ENCODE results near the gene C2CD3. TPM values are rescaled to one million over a fixed set of nuclear protein-coding genes. Genes with fewer than 3 reads are reported as not detected.
"Not testable (repeated sequence)": the region's sequence is repeated elsewhere in the genome, so short reads cannot be mapped to it uniquely, and the experiment has no call there.

The C2CD3 gene
- total RNA-seq, 1 donor from 2014 or later = 23.8 TPM

GRCh38 chr11:74069146-74070046, 101.4 kb downstream of the C2CD3 start:
- H3K27me3 ChIP-seq = no peaks in the 10 kb centered on the region
- no peak for DNase-seq (ENCODE audit: extremely low spot score in 2 of 2)
- intact Hi-C loops (cut with DNase I) = loop anchor here (5.0 kb wide), 1 partner anchor 1877 kb away; the partner anchor contains the start of gene FOLR1
- no peak overlapping the region for H3K27ac ChIP-seq
- TF ChIP-seq POLR2AphosphoS5 (IDR thresholded peaks at IDR 0.05; ENCODE audit: insufficient read depth in 1 of 2, low read depth in 1 of 2) (no peak), CTCF (IDR thresholded peaks at IDR 0.05) (no peak), POLR2A (IDR thresholded peaks at IDR 0.05) (no peak)
- H3K9me3 ChIP-seq = no peaks in the 10 kb centered on the region
- H3K4me3 ChIP-seq = no peak overlapping the region
- no peaks in the 10 kb centered on the region for H3K4me1 ChIP-seq
- H3K36me3 ChIP-seq = peaks cover 0 to 21% of the 10 kb centered on the region in 2 donors

- not testable (repeated sequence) for H3K27ac ChIP-seq; H3K9me3 ChIP-seq; DNase-seq (ENCODE audit: extremely low spot score in 2 of 2); H3K36me3 ChIP-seq; H3K27me3 ChIP-seq; H3K4me1 ChIP-seq; H3K4me3 ChIP-seq
- intact Hi-C loops (cut with DNase I) = loop anchor here (5.0 kb wide), 1 partner anchor 1874 kb away; the partner anchor contains the start of gene FOLR1
These were observed 104.1 kb downstream of the C2CD3 start for GRCh38 chr11:74066663-74067062.

DNA sequence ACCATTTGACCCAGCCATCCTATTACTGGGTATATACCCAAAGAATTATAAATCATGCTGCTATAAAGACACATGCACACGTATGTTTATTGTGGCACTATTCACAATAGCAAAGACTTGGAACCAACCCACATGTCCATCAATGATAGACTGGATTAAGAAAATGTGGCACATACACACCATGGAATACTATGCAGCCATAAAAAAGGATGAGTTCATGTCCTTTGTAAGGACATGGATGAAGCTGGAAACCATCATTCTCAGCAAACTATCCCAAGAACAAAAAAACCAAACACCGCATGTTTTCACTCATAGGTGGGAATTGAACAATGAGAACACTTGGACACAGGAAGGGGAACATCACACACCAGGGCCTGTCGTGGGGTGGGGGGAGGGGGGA, 105.3 kb downstream of the C2CD3 start:
- intact Hi-C loops (cut with DNase I) = loop anchor here (5.0 kb wide), 1 partner anchor 1873 kb away; the partner anchor contains the start of gene FOLR1
- DNase-seq (ENCODE audit: extremely low spot score in 2 of 2); H3K9me3 ChIP-seq; H3K27me3 ChIP-seq; H3K4me1 ChIP-seq; H3K36me3 ChIP-seq; H3K27ac ChIP-seq; H3K4me3 ChIP-seq: not testable (repeated sequence)

DNA sequence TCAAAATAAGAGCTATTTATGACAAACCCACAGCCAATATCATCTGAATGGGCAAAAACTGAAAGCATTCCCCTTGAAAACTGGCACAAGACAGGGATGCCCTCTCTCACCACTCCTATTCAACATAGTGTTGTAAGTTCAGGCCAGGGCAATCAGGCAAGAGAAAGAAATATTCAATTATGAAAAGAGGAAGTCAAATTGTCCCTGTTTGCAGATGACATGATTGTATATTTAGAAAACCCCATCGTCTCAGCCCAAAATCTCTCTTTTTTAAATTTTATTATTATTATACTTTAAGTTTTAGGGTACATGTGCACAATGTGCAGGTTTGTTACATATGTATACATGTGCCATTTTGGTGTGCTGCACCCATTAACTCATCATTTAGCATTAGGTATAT, 107.2 kb downstream of the C2CD3 start:
- H3K9me3 ChIP-seq; H3K36me3 ChIP-seq; H3K4me1 ChIP-seq; H3K27me3 ChIP-seq; H3K4me3 ChIP-seq; intact Hi-C loops (cut with DNase I); DNase-seq (ENCODE audit: extremely low spot score in 2 of 2); H3K27ac ChIP-seq: not testable (repeated sequence)

DNA sequence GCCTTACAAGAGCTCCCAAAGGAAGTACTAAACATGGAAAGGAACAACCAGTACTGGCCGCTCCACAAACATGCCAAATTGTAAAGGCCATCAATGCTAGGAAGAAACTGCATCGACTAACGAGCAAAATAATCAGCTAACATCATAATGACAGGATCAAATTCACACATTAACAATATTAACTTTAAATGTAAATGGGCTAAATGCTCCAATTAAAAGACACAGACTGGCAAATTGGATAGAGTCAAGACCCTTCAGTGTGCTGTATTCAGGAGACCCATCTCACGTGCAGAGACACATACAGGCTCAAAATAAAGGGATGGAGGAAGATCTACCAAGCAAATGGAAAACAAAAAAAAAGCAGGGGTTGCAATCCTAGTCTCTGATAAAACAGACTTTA, 109.2 kb downstream of the C2CD3 start:
- intact Hi-C loops (cut with DNase I); H3K36me3 ChIP-seq; DNase-seq (ENCODE audit: extremely low spot score in 2 of 2); H3K9me3 ChIP-seq; H3K27me3 ChIP-seq; H3K27ac ChIP-seq; H3K4me3 ChIP-seq; H3K4me1 ChIP-seq: not testable (repeated sequence)

- TF ChIP-seq CTCF (IDR thresholded peaks at IDR 0.05) (no peak), POLR2AphosphoS5 (IDR thresholded peaks at IDR 0.05; ENCODE audit: insufficient read depth in 1 of 2, low read depth in 1 of 2) (no peak), POLR2A (IDR thresholded peaks at IDR 0.05) (no peak)
- intact Hi-C loops (cut with DNase I) = no loop called here
- H3K27me3 ChIP-seq = no peaks in the 10 kb centered on the region
- no peaks in the 10 kb centered on the region for H3K9me3 ChIP-seq
- DNase-seq (ENCODE audit: extremely low spot score in 2 of 2) = no peak
- H3K27ac ChIP-seq = no peak overlapping the region
- H3K36me3 ChIP-seq = peaks cover 0 to 6% of the 10 kb centered on the region in 2 donors
- no peaks in the 10 kb centered on the region for H3K4me1 ChIP-seq
- H3K4me3 ChIP-seq = no peak overlapping the region
These were observed 113.3 kb downstream of the C2CD3 start for GRCh38 chr11:74057249-74058151.

- no peaks in the 10 kb centered on the region for H3K4me1 ChIP-seq
- H3K36me3 ChIP-seq = peaks cover 0 to 6% of the 10 kb centered on the region in 2 donors
- intact Hi-C loops (cut with DNase I) = no loop called here
These were observed 114.9 kb downstream of the C2CD3 start for GRCh38 chr11:74055938-74056337.

More at GRCh38 chr11:74055938-74056337, 114.9 kb downstream of the C2CD3 start:
- TF ChIP-seq CTCF (IDR thresholded peaks at IDR 0.05) (no peak), POLR2A (IDR thresholded peaks at IDR 0.05) (no peak), POLR2AphosphoS5 (IDR thresholded peaks at IDR 0.05; ENCODE audit: insufficient read depth in 1 of 2, low read depth in 1 of 2) (no peak)
- no peaks in the 10 kb centered on the region for H3K27me3 ChIP-seq
- H3K27ac ChIP-seq = no peak overlapping the region
- no peak for DNase-seq (ENCODE audit: extremely low spot score in 2 of 2)
- H3K9me3 ChIP-seq = no peaks in the 10 kb centered on the region
- no peak overlapping the region for H3K4me3 ChIP-seq
